Osteoblast (primary cell): ENCODE results near the gene CADPS2. TPM values are rescaled to one million over a fixed set of nuclear protein-coding genes. Genes with fewer than 3 reads are reported as not detected.

Experiments
- DNase-seq: peaks from one replicate; pipeline ENCODE4 v3.0.0; 2011; ENCODE audit warnings: low spot score, mixed read lengths; ENCODE audit not compliant: insufficient read length; ENCODE audit errors: missing footprints
- H2AFZ ChIP-seq: 2 replicates; pipeline ENCODE4 v1.6.0; 2011; ENCODE audit warnings: mild to moderate bottlenecking, low read length
- H3K27ac ChIP-seq: 2 replicates; pipeline ENCODE4 v1.5.1; 2011; ENCODE audit warnings: mild to moderate bottlenecking, low read depth, low read length, moderate library complexity
- H3K27me3 ChIP-seq: 2 replicates; pipeline ENCODE4 v1.6.0; 2012; ENCODE audit warnings: mild to moderate bottlenecking, control low read depth, inconsistent platforms, low read length, moderate library complexity; ENCODE audit not compliant: insufficient read depth
- H3K36me3 ChIP-seq: 2 replicates; pipeline ENCODE4 v1.5.1; 2011; ENCODE audit warnings: mild to moderate bottlenecking, low read length, control low read depth, moderate library complexity; ENCODE audit not compliant: insufficient read depth
- H3K4me1 ChIP-seq: 2 replicates; pipeline ENCODE4 v1.5.1; 2011; ENCODE audit warnings: mild to moderate bottlenecking, low read length, control low read depth, moderate library complexity; ENCODE audit not compliant: insufficient read depth
- H3K4me2 ChIP-seq: 2 replicates; pipeline ENCODE4 v1.6.0; 2011; ENCODE audit warnings: mild to moderate bottlenecking, low read length; ENCODE audit not compliant: insufficient read depth
- H3K4me3 ChIP-seq: fragments of 200-600 bp; sonication (generic); 3 replicates; pipeline ENCODE4 v1.5.1; 2012; ENCODE audit warnings: mild to moderate bottlenecking, low read length, inconsistent platforms; ENCODE audit not compliant: insufficient read depth
- H3K79me2 ChIP-seq: 2 replicates; pipeline ENCODE4 v1.6.0; 2012; ENCODE audit warnings: mild to moderate bottlenecking, low read length, control low read depth, inconsistent platforms; ENCODE audit not compliant: insufficient read depth
- H3K9me3 ChIP-seq: 2 replicates; pipeline ENCODE4 v1.5.1; 2011; ENCODE audit warnings: low read depth, low read length, control low read depth
- H4K20me1 ChIP-seq: 2 replicates; pipeline ENCODE4 v1.6.0; 2012; ENCODE audit warnings: mild to moderate bottlenecking, low read length, control low read depth; ENCODE audit not compliant: insufficient read depth
- CTCF ChIP-seq: IDR thresholded peaks from 2 replicates; pipeline ENCODE4 v1.5.1; 2011; ENCODE audit warnings: mild to moderate bottlenecking, low read depth, low read length, moderate library complexity; ENCODE audit errors: extremely low read depth
- total RNA-seq: library from RNA; depleted of rRNA; stranded (reverse); fragments of >200 nt; gene quantifications from 2 replicates; pipeline ENCODE4 v1.2.3, GENCODE V29; 2012

Gene CADPS2
- total RNA-seq, 1 donor: 21.7 TPM

- H2AFZ ChIP-seq: no peak overlapping the region
- H4K20me1 ChIP-seq: no peaks in the 10 kb centered on the region
- H3K4me1 ChIP-seq: no peaks in the 10 kb centered on the region
- H3K4me2 ChIP-seq: no peak overlapping the region
- H3K27me3 ChIP-seq: no peaks in the 10 kb centered on the region
- no peak overlapping the region for H3K4me3 ChIP-seq
- TF ChIP-seq CTCF: no peak
- H3K9me3 ChIP-seq: no peaks in the 10 kb centered on the region
- no peak for DNase-seq
- no peaks in the 10 kb centered on the region for H3K36me3 ChIP-seq
- no peaks in the 10 kb centered on the region for H3K79me2 ChIP-seq
- no peak overlapping the region for H3K27ac ChIP-seq
Measured at GRCh38 chr7:122467661-122468449, 418.4 kb downstream of the CADPS2 start.

DNA sequence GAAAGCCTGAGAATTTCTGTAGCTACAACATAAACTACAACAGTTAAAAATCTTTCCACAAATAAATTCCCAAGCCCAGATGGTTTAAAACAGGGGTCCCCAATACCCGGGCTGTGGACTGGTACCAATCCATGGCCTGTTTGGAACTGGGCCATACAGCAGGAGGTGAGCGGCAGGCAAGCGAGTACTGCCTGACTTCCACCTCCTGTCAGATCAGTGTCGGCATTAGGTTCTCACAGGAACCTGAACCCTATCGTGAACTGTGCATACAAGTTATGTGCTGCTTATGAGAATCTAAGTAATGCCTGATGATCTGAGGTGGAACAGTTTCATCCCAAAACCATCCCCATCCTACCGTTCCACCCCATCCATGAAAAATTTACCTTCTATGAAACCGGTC lies 421.0 kb downstream of the CADPS2 start:
- no peak for DNase-seq
- H3K4me2 ChIP-seq: no peak overlapping the region
- H3K36me3 ChIP-seq: no peaks in the 10 kb centered on the region
- H2AFZ ChIP-seq: no peak overlapping the region
- no peaks in the 10 kb centered on the region for H3K79me2 ChIP-seq
- no peaks in the 10 kb centered on the region for H3K27me3 ChIP-seq
- no peaks in the 10 kb centered on the region for H3K9me3 ChIP-seq
- no peak overlapping the region for H3K27ac ChIP-seq
- H3K4me3 ChIP-seq: no peak overlapping the region
- no peaks in the 10 kb centered on the region for H3K4me1 ChIP-seq
- no peaks in the 10 kb centered on the region for H4K20me1 ChIP-seq
- TF ChIP-seq CTCF: no peak

GRCh38 chr7:122463631-122464030 lies 422.6 kb downstream of the CADPS2 start:
- no peak for TF ChIP-seq CTCF
- Histone ChIP-seq H3K27ac (no peak overlapping the region), H2AFZ (no peak overlapping the region), H3K36me3 (no peaks in the 10 kb centered on the region), H3K79me2 (no peaks in the 10 kb centered on the region), H4K20me1 (no peaks in the 10 kb centered on the region), H3K9me3 (no peaks in the 10 kb centered on the region), H3K27me3 (no peaks in the 10 kb centered on the region), H3K4me2 (no peak overlapping the region), H3K4me3 (no peak overlapping the region), H3K4me1 (no peaks in the 10 kb centered on the region)
- DNase-seq: no peak

DNA sequence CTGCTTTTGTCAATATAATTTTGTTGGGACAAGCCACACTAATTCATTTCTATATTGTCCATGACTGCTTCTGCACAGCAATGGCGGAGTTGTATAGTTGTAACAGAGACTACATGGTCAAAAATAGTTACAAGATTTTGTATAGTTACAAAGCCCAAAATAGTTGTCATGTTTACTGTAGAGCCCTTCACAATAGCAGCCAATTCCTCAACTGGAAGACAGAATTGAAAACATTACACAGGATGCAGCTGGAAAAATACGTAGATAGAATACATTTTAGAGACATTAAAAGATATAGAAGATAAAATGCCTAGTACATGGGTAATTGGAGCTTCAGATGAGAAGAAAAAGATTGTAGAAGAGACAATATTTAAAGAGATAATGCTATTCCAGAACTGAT lies 425.3 kb downstream of the CADPS2 start:
- no peak for DNase-seq
- no peak for TF ChIP-seq CTCF
- no peak overlapping the region for H3K27ac ChIP-seq

More for the DNA sequence above, 425.3 kb downstream of the CADPS2 start:
- no peaks in the 10 kb centered on the region for H3K79me2 ChIP-seq
- no peak overlapping the region for H2AFZ ChIP-seq
- no peaks in the 10 kb centered on the region for H3K27me3 ChIP-seq
- no peak overlapping the region for H3K4me2 ChIP-seq
- H3K9me3 ChIP-seq: no peaks in the 10 kb centered on the region
- no peaks in the 10 kb centered on the region for H4K20me1 ChIP-seq
- H3K36me3 ChIP-seq: no peaks in the 10 kb centered on the region
- no peaks in the 10 kb centered on the region for H3K4me1 ChIP-seq
- H3K4me3 ChIP-seq: no peak overlapping the region
